Progenitor cell of endocrine pancreas (in vitro differentiated cells): ENCODE results near the gene MCCC2. TPM values are rescaled to one million over a fixed set of nuclear protein-coding genes. Genes with fewer than 3 reads are reported as not detected.
A peak's percentile ranks its signal among the peaks of the same experiment; 100 is the strongest.
"Not testable (repeated sequence)": the region's sequence is repeated elsewhere in the genome, so short reads cannot be mapped to it uniquely, and the experiment has no call there.

Experiments used
- DNase-seq: peaks from one replicate; pipeline ENCODE4 v3.0.0; 2021; ENCODE audit warnings: low spot score; ENCODE audit not compliant: unreplicated experiment
- H3K27ac Mint-ChIP-seq: 2 replicates; pipeline ENCODE4 v1.8.0; 2021; ENCODE audit warnings: mild to moderate bottlenecking, moderate library complexity, mixed read lengths
- H3K27me3 Mint-ChIP-seq: 2 replicates; pipeline ENCODE4 v1.8.0; 2021; ENCODE audit warnings: mixed read lengths
- H3K36me3 Mint-ChIP-seq: 2 replicates; pipeline ENCODE4 v1.8.0; 2022; ENCODE audit warnings: mixed read lengths; ENCODE audit not compliant: insufficient read depth
- H3K4me1 Mint-ChIP-seq: 2 replicates; pipeline ENCODE4 v1.8.0; 2021; ENCODE audit warnings: low read depth, mixed read lengths
- H3K4me3 Mint-ChIP-seq: 2 replicates; pipeline ENCODE4 v1.8.0; 2021; ENCODE audit warnings: low read depth, mild to moderate bottlenecking, moderate library complexity, mixed read lengths
- H3K9me3 Mint-ChIP-seq: 2 replicates; pipeline ENCODE4 v1.8.0; 2021; ENCODE audit warnings: low read depth, mixed read lengths
- long read RNA-seq: library from polyadenylated mRNA; unstranded; transcript quantifications from one replicate; pipeline ENCODE4 v2.0.0, GENCODE V29; 2020
- total RNA-seq: library from RNA; stranded (reverse); gene quantifications from 2 replicates; pipeline ENCODE4 v1.2.1, GENCODE V29; 2021
- TF ChIP-seq, protein P1 (sequence below): fragments of 200-600 bp; sonication (generic); IDR thresholded peaks from one replicate; pipeline ENCODE4 v1.5.0; 2021; ENCODE audit warnings: antibody characterized with exemption, mild to moderate bottlenecking; ENCODE audit not compliant: unreplicated experiment

MCCC2 gene
- 43.5 and 48.7 TPM in 2 replicates for total RNA-seq
- long read RNA-seq, transcript MCCC2-201 (17 exons, 3,665 nt) = major isoform, 53 of 104 reads
- long read RNA-seq, partial matches to known transcripts = 11 of 104 reads
- long read RNA-seq, other reads (novel, unspliced or antisense) = 38 of 104 reads

DNA sequence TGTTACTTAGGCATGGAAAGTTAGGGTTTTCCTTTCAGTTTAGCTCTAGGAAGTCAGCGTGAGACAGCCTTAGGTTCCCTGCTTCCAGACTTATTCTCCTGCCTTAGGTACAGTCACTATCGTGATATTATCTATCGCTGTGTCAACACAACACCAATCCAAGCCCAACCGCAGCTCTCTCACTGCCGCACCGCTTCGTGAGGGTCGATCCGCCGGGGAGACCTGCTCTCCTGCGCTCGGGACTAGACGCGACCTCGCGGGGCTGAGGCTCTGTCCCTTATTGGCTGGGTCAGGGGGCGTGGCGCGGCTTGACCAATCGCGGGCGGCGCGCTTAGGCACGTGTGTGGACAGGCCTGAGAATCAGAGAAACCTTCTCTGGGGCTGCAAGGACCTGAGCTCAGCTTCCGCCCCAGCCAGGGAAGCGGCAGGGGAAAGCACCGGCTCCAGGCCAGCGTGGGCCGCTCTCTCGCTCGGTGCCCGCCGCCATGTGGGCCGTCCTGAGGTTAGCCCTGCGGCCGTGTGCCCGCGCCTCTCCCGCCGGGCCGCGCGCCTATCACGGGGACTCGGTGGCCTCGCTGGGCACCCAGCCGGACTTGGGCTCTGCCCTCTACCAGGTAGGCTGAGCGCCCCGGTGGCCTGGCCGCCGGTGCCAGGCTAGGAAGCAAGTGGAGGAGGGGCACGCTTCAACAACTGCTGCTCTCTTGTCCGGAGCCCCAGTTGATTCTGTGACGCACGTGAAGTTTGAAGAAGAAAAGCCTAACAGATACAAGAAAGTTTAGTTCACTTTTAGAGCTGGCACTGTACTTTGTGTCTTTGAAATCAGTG, at the start of gene MCCC2:
Gene MCCC2, plus strand, starts transcription at position 400 of the 825 bp plus-strand sequence. Its CDS starts 86 bp downstream, at position 486.
- Mint-ChIP-seq H3K27ac (peak within 1 kb of the TSS; percentile 95), H3K4me1 (peaks cover 9% of the 10 kb centered on the region), H3K4me3 (peak within 1 kb of the TSS; percentile 86), H3K36me3 (no peaks in the 10 kb centered on the region), H3K9me3 (peaks cover 3% of the 10 kb centered on the region), H3K27me3 (no peaks in the 10 kb centered on the region)
- TF ChIP-seq, protein P1, sequence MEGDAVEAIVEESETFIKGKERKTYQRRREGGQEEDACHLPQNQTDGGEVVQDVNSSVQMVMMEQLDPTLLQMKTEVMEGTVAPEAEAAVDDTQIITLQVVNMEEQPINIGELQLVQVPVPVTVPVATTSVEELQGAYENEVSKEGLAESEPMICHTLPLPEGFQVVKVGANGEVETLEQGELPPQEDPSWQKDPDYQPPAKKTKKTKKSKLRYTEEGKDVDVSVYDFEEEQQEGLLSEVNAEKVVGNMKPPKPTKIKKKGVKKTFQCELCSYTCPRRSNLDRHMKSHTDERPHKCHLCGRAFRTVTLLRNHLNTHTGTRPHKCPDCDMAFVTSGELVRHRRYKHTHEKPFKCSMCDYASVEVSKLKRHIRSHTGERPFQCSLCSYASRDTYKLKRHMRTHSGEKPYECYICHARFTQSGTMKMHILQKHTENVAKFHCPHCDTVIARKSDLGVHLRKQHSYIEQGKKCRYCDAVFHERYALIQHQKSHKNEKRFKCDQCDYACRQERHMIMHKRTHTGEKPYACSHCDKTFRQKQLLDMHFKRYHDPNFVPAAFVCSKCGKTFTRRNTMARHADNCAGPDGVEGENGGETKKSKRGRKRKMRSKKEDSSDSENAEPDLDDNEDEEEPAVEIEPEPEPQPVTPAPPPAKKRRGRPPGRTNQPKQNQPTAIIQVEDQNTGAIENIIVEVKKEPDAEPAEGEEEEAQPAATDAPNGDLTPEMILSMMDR = no peak
- peak; percentile 94 for DNase-seq

DNA sequence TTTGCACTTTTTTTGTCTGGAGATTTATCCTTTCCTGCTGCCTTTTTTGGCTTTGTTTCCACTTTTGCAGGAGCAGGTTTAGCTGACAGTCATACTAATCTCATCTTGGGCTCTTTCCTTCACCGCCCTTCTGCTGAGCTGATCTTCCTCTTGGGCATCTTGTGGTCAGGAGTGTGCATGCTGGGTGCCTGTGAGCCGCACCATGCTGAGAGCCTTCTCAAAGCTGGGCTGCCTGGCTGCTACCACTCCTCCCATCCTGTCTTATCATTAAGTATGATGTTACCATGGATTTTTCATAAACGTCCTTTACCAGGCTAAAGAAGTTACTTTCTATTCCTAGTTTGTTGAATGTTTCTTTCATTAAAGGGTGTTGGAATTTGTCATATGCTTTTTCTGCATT, 49.5 kb upstream of the MCCC2 start:
- no peaks in the 10 kb centered on the region for H3K9me3 Mint-ChIP-seq
- no peak for DNase-seq
- peaks cover 30% of the 10 kb centered on the region for H3K36me3 Mint-ChIP-seq
- H3K27me3 Mint-ChIP-seq = no peaks in the 10 kb centered on the region
- H3K4me1 Mint-ChIP-seq = no peaks in the 10 kb centered on the region
- no peak overlapping the region for H3K27ac Mint-ChIP-seq
- TF ChIP-seq, protein P1 = no peak
- H3K4me3 Mint-ChIP-seq = no peak overlapping the region

DNA sequence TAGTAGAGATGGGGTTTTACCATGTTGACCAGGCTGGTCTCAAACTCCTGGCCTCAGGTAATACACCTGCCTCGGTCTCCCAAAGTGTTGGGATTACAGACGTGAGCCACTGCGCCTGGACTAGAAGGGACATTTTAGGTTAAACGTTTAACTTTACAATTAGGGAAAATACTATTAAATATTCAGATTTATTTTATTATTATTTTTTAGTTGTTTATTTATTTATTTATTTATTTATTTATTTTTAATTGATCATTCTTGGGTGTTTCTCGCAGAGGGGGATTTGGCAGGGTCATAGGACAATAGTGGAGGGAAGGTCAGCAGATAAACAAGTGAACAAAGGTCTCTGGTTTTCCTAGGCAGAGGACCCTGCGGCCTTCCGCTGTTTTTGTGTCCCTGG, 36.3 kb upstream of the MCCC2 start:
- not testable (repeated sequence) for H3K4me3 Mint-ChIP-seq, DNase-seq, H3K27me3 Mint-ChIP-seq, H3K27ac Mint-ChIP-seq, H3K4me1 Mint-ChIP-seq, H3K9me3 Mint-ChIP-seq
- H3K36me3 Mint-ChIP-seq = peaks cover 54% of the 10 kb centered on the region

DNA sequence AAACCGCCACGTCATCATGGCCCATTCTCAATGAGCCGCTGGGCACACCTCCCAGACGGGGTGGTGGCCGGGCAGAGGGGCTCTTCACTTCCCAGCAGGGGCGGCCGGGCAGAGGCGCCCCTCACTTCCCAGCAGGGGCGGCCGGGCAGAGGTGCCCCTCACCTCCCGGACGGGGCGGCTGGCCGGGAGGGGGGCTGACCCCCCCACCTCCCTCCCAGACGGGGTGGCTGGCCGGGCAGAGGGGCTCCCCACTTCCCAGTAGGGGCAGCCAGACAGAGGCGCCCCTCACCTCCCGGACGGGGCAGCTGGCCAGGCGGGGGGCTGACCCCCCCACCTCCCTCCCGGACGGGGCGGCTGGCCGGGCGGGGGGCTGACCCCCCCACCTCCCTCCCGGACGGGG, 35.6 kb upstream of the MCCC2 start:
- H3K27me3 Mint-ChIP-seq, H3K9me3 Mint-ChIP-seq, H3K4me3 Mint-ChIP-seq, H3K4me1 Mint-ChIP-seq, DNase-seq, H3K27ac Mint-ChIP-seq: not testable (repeated sequence)
- peaks cover 55% of the 10 kb centered on the region for H3K36me3 Mint-ChIP-seq

DNA sequence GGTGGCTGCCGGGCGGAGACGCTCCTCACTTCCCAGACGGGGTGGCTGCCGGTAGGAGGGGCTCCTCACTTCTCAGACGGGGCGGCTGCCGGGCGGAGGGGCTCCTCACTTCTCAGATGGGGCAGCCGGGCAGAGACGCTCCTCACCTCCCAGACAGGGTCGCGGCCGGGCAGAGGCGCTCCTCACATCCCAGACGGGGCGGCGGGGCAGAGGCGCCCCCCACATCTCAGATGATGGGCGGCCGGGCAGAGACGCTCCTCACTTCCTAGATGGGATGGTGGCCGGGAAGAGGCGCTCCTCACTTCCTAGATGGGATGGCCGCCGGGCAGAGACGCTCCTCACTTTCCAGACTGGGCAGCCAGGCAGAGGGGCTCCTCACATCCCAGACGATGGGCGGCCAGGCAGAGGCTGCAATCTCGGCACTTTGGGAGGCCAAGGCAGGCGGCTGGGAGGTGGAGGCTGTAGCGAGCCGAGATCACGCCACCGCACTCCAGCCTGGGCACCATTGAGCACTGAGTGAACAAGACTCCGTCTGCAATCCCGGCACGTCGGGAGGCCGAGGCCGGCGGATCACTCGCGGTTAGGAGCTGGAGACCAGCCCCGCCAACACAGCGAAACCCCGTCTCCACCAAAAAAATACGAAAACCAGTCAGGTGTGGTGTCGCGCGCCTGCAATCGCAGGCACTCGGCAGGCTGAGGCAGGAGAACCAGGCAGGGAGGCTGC, 35.0 kb upstream of the MCCC2 start:
- peaks cover 53% of the 10 kb centered on the region for H3K36me3 Mint-ChIP-seq

DNA sequence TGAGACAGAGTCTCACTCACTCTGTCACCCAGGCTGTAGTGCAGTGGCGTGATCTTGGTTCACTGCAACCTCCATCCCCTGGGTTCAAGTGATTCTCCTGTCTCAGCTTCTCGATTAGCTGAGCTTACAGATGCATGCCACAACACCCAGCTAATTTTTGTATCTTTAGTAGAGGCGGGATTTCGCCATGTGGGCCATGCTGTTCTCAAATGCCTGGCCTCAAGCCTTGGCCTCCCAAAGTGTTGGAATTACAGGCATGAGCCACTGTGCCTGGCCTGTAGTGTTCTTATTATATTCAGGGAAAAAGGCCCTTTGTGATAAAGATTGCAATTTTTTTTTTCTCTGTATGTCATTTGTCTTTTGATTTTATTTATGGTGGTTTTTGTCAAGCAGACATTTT, 24.0 kb upstream of the MCCC2 start:
- TF ChIP-seq, protein P1 = no peak
- Mint-ChIP-seq H3K27ac (no peak overlapping the region), H3K4me3 (no peak overlapping the region), H3K27me3 (no peaks in the 10 kb centered on the region), H3K9me3 (no peaks in the 10 kb centered on the region), H3K36me3 (peaks cover 20% of the 10 kb centered on the region), H3K4me1 (no peaks in the 10 kb centered on the region)
- DNase-seq = no peak

More for the DNA sequence above, 35.0 kb upstream of the MCCC2 start:
- not testable (repeated sequence) for H3K27ac Mint-ChIP-seq, H3K9me3 Mint-ChIP-seq, H3K4me3 Mint-ChIP-seq, H3K27me3 Mint-ChIP-seq, H3K4me1 Mint-ChIP-seq, DNase-seq
